Fibroblast of lung (primary cell): ENCODE data around the gene HENMT1. TPM values are rescaled to one million over a fixed set of nuclear protein-coding genes. Genes with fewer than 3 reads are reported as not detected.

Experiments used
- DNase-seq, 2 donors: peaks; one replicate each; pipeline versions ENCODE4 v3.0.0 to v3.0.0-alpha.2; 2010; ENCODE audit warnings: low read depth in 2 of 2
- H2AFZ ChIP-seq: 2 replicates; pipeline ENCODE4 v1.5.1; 2012; ENCODE audit warnings: low read length, control low read depth, inconsistent platforms
- H3K27ac ChIP-seq: 2 replicates; pipeline ENCODE4 v1.5.1; 2011; ENCODE audit warnings: low read length, control low read depth; ENCODE audit not compliant: insufficient read depth
- H3K27me3 ChIP-seq: 2 replicates; pipeline ENCODE4 v1.5.1; 2011; ENCODE audit warnings: mild to moderate bottlenecking, low read length; ENCODE audit not compliant: control insufficient read depth, insufficient read depth
- H3K36me3 ChIP-seq: 2 replicates; pipeline ENCODE4 v1.5.1; 2011; ENCODE audit warnings: low read length; ENCODE audit not compliant: control insufficient read depth, insufficient read depth
- H3K4me1 ChIP-seq: 2 replicates; pipeline ENCODE4 v1.5.1; 2011; ENCODE audit warnings: low read length; ENCODE audit not compliant: control insufficient read depth, insufficient read depth; ENCODE audit errors: extremely low read depth
- H3K4me2 ChIP-seq: 2 replicates; pipeline ENCODE4 v1.5.1; 2011; ENCODE audit warnings: low read length, control low read depth; ENCODE audit not compliant: insufficient read depth; ENCODE audit errors: extremely low read depth
- H3K4me3 ChIP-seq, 4 experiments: fragments of 200-600 bp in 1 of 4; sonication (generic) in 1 of 4; replicated peaks in 1 of 4; 2 replicates each; pipeline ENCODE4 v1.5.1; 2011 to 2016; ENCODE audit warnings: low read length in 4 of 4, low read depth in 3 of 4, mild to moderate bottlenecking in 3 of 4, control low read depth in 2 of 4, inconsistent platforms in 1 of 4, mixed read lengths in 1 of 4; ENCODE audit not compliant: insufficient read depth in 1 of 4; ENCODE audit errors: control extremely low read depth in 1 of 4
- H3K79me2 ChIP-seq: 2 replicates; pipeline ENCODE4 v1.5.1; 2012; ENCODE audit warnings: mild to moderate bottlenecking, low read length, inconsistent platforms; ENCODE audit not compliant: control insufficient read depth, insufficient read depth
- H3K9ac ChIP-seq: 2 replicates; pipeline ENCODE4 v1.5.1; 2011; ENCODE audit warnings: mild to moderate bottlenecking, low read length, control low read depth; ENCODE audit not compliant: insufficient read depth
- H3K9me3 ChIP-seq: 2 replicates; pipeline ENCODE4 v1.5.1; 2012; ENCODE audit warnings: low read depth, low read length; ENCODE audit not compliant: control insufficient read depth, insufficient read depth
- H4K20me1 ChIP-seq: 2 replicates; pipeline ENCODE4 v1.5.1; 2011; ENCODE audit warnings: low read length; ENCODE audit not compliant: control insufficient read depth, insufficient read depth; ENCODE audit errors: extremely low read depth
- CTCF ChIP-seq, 2 donors: IDR thresholded peaks in 1 of 2; conservative IDR thresholded peaks in 1 of 2; 1 replicate in 1 of 2; 2 replicates in 1 of 2; pipeline ENCODE4 v1.5.1; 2011 to 2012; ENCODE audit warnings: low read length in 2 of 2, control low read depth in 1 of 2, inconsistent platforms in 1 of 2, low read depth in 1 of 2, mild to moderate bottlenecking in 1 of 2
- EZH2 ChIP-seq: IDR thresholded peaks from 2 replicates; pipeline ENCODE4 v1.5.1; 2012; ENCODE audit warnings: low read length, control low read depth, mild to moderate bottlenecking; ENCODE audit errors: missing control alignments
- polyA plus RNA-seq, 2 donors: library from polyadenylated mRNA; depleted of rRNA in 1 of 2; stranded (reverse) in 1 of 2; unstranded in 1 of 2; fragments of >200 nt; gene quantifications; 2 replicates each; pipeline ENCODE4 v1.2.1, GENCODE V29; 2011 to 2012; ENCODE audit warnings: missing spikeins in 1 of 2
- total RNA-seq: library from RNA; depleted of rRNA; stranded (reverse); fragments of >200 nt; gene quantifications from 2 replicates; pipeline ENCODE4 v1.2.1, GENCODE V29; 2014

Gene HENMT1
- total and polyA plus RNA-seq, 2 donors (not counting 1 experiment from before 2014, with no cell fraction given), result 3.0 to 5.3 TPM

GRCh38 chr1:108628665-108629064 lies 32.2 kb downstream of the HENMT1 start:
- H3K27ac ChIP-seq, result no peak overlapping the region
- no peaks in the 10 kb centered on the region for H3K4me1 ChIP-seq
- H3K4me2 ChIP-seq, result no peak overlapping the region
- H2AFZ ChIP-seq, result no peak overlapping the region
- no peaks in the 10 kb centered on the region for H3K79me2 ChIP-seq
- peaks cover 2% of the 10 kb centered on the region for H3K36me3 ChIP-seq
- H3K4me3 ChIP-seq, result no peak overlapping the region
- no peak for DNase-seq
- H3K27me3 ChIP-seq, result no peaks in the 10 kb centered on the region
- H4K20me1 ChIP-seq, result no peaks in the 10 kb centered on the region
- no peak for TF ChIP-seq CTCF (conservative IDR thresholded peaks at IDR 0.05 in 1 of 2, IDR thresholded peaks at IDR 0.05 in 1 of 2; ENCODE audit: low read depth in 1 of 2, low read length in 2 of 2)
- TF ChIP-seq EZH2, result no peak
- no peak overlapping the region for H3K9ac ChIP-seq
- H3K9me3 ChIP-seq, result no peaks in the 10 kb centered on the region

- no peaks in the 10 kb centered on the region for H3K4me1 ChIP-seq
- H2AFZ ChIP-seq, result no peak overlapping the region
- no peaks in the 10 kb centered on the region for H4K20me1 ChIP-seq
- H3K9ac ChIP-seq, result no peak overlapping the region
- no peaks in the 10 kb centered on the region for H3K27me3 ChIP-seq
- H3K4me3 ChIP-seq, result no peak overlapping the region
- no peak overlapping the region for H3K27ac ChIP-seq
- no peak overlapping the region for H3K4me2 ChIP-seq
- no peak for TF ChIP-seq CTCF (conservative IDR thresholded peaks at IDR 0.05 in 1 of 2, IDR thresholded peaks at IDR 0.05 in 1 of 2; ENCODE audit: low read depth in 1 of 2, low read length in 2 of 2)
- no peak for TF ChIP-seq EZH2
- no peaks in the 10 kb centered on the region for H3K79me2 ChIP-seq
- H3K36me3 ChIP-seq, result peaks cover 2% of the 10 kb centered on the region
- no peaks in the 10 kb centered on the region for H3K9me3 ChIP-seq
- DNase-seq, result no peak
Measured at GRCh38 chr1:108627951-108628350, 32.9 kb downstream of the HENMT1 start.

GRCh38 chr1:108627256-108627655 lies 33.6 kb downstream of the HENMT1 start:
- no peak overlapping the region for H3K4me2 ChIP-seq
- TF ChIP-seq EZH2, result no peak
- no peak for TF ChIP-seq CTCF (conservative IDR thresholded peaks at IDR 0.05 in 1 of 2, IDR thresholded peaks at IDR 0.05 in 1 of 2; ENCODE audit: low read depth in 1 of 2, low read length in 2 of 2)
- H3K9me3 ChIP-seq, result no peaks in the 10 kb centered on the region
- no peak for DNase-seq
- peaks cover 2% of the 10 kb centered on the region for H3K36me3 ChIP-seq
- no peak overlapping the region for H2AFZ ChIP-seq
- no peaks in the 10 kb centered on the region for H3K4me1 ChIP-seq
- no peaks in the 10 kb centered on the region for H3K27me3 ChIP-seq
- H3K4me3 ChIP-seq, result no peak overlapping the region
- H3K9ac ChIP-seq, result no peak overlapping the region
- H3K79me2 ChIP-seq, result no peaks in the 10 kb centered on the region
- no peak overlapping the region for H3K27ac ChIP-seq
- no peaks in the 10 kb centered on the region for H4K20me1 ChIP-seq
